NB4 (cell line): Measurements from ENCODE around the gene KIF6.

Experiments used
- POLR2A ChIP-seq: IDR thresholded peaks from 2 replicates; pipeline ENCODE4 v1.6.1; 2011; ENCODE audit warnings: mild to moderate bottlenecking; ENCODE audit not compliant: insufficient read length; ENCODE audit errors: extremely low read depth
- TF ChIP-seq, protein P1 (sequence below): IDR thresholded peaks from one replicate; pipeline ENCODE4 v1.5.1; 2012; ENCODE audit warnings: low read depth, low read length

DNA sequence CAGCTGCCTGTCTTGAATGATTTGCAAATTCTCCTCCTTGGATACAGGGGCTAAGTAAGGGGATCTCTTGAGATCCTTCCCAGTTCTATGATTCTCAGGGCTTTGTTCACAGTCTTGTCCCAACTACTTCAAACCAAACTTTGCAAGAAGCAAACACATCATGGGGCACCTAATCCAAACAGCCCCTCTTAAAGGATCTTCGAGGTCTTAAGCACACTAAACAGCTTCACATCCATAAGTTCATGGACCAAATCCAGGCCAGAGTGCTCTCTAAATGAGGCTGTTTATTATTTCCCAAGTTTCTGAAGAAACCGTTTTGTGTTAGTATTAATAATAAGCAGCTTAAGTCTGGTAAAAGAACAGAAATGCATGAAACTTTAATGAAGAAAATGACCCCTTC is 75.2 kb downstream of the KIF6 start:
- TF ChIP-seq, protein P1, sequence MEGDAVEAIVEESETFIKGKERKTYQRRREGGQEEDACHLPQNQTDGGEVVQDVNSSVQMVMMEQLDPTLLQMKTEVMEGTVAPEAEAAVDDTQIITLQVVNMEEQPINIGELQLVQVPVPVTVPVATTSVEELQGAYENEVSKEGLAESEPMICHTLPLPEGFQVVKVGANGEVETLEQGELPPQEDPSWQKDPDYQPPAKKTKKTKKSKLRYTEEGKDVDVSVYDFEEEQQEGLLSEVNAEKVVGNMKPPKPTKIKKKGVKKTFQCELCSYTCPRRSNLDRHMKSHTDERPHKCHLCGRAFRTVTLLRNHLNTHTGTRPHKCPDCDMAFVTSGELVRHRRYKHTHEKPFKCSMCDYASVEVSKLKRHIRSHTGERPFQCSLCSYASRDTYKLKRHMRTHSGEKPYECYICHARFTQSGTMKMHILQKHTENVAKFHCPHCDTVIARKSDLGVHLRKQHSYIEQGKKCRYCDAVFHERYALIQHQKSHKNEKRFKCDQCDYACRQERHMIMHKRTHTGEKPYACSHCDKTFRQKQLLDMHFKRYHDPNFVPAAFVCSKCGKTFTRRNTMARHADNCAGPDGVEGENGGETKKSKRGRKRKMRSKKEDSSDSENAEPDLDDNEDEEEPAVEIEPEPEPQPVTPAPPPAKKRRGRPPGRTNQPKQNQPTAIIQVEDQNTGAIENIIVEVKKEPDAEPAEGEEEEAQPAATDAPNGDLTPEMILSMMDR = no peak
- TF ChIP-seq POLR2A = no peak
